ENCODE data around the gene TENM4.

Gene TENM4

DNA sequence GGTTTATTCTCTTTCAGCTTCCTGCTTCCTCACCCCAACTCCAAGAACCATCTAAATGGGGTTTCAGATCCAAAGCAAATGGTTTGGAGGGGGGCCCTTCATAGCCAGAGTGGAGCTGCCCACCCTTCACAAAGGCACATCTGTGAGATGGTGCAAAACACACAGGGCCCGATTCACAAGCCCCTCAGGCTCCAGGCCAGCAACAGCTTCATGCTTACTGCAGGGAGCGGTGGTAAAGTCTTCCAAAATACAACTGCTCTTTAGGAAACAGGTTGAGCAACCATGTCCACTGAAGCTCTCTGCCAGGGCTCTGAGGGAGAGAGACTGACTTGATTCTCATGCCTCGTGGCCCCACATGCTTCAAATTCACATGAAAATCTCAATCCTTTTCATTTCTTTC, 653.1 kb downstream of the TENM4 start:
- no peak for DNase-seq (ENCODE audit: low spot score)
- TF ChIP-seq, protein P1, sequence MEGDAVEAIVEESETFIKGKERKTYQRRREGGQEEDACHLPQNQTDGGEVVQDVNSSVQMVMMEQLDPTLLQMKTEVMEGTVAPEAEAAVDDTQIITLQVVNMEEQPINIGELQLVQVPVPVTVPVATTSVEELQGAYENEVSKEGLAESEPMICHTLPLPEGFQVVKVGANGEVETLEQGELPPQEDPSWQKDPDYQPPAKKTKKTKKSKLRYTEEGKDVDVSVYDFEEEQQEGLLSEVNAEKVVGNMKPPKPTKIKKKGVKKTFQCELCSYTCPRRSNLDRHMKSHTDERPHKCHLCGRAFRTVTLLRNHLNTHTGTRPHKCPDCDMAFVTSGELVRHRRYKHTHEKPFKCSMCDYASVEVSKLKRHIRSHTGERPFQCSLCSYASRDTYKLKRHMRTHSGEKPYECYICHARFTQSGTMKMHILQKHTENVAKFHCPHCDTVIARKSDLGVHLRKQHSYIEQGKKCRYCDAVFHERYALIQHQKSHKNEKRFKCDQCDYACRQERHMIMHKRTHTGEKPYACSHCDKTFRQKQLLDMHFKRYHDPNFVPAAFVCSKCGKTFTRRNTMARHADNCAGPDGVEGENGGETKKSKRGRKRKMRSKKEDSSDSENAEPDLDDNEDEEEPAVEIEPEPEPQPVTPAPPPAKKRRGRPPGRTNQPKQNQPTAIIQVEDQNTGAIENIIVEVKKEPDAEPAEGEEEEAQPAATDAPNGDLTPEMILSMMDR (IDR thresholded peaks at IDR 0.05; ENCODE audit: extremely low read depth, missing control alignments) = no peak

DNA sequence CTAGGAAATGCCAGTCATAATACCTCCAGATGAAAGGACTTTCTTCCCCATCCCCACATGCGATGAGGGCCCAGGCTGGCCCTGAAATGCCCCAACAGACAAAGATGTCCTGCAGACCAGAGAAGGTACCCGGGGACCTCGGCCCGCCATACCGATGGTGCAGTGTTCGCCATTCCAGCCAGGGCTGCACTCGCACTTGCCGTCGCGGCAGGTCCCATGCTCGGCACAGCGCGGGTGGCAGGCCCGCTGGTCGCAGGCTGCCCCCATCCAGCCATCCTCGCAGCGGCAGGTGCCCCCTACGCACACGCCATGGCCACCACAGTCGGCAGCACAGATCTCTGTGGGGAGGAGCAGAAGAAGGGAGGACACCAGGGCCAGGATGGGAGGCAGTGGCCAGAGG, 654.1 kb downstream of the TENM4 start:
- TF ChIP-seq, protein P1 (IDR thresholded peaks at IDR 0.05; ENCODE audit: extremely low read depth, missing control alignments) = no peak

DNA sequence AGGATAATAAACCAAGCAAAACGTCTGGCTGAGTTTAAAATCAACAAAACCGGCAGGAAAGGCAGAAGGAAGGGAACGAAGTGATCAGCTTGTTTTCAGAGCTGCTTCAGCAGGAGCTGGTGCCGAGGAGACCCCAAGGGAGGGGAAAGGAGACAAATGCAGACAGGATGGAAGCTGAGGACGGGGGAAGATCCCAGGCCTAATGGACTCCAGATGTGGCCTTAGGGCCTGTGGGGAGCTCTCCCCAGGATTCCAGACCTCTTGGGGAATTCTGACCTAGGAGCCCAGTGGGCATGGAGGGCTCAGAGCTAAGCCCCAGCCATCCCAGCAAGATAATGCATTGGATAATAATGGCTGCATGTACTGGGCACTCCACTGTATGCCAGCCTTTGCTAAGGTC, 654.7 kb downstream of the TENM4 start:
- TF ChIP-seq, protein P1 (IDR thresholded peaks at IDR 0.05; ENCODE audit: extremely low read depth, missing control alignments) = no peak
- DNase-seq (ENCODE audit: low spot score) = no peak

More for the DNA sequence above, 654.1 kb downstream of the TENM4 start:
- DNase-seq (ENCODE audit: low spot score) = no peak

DNA sequence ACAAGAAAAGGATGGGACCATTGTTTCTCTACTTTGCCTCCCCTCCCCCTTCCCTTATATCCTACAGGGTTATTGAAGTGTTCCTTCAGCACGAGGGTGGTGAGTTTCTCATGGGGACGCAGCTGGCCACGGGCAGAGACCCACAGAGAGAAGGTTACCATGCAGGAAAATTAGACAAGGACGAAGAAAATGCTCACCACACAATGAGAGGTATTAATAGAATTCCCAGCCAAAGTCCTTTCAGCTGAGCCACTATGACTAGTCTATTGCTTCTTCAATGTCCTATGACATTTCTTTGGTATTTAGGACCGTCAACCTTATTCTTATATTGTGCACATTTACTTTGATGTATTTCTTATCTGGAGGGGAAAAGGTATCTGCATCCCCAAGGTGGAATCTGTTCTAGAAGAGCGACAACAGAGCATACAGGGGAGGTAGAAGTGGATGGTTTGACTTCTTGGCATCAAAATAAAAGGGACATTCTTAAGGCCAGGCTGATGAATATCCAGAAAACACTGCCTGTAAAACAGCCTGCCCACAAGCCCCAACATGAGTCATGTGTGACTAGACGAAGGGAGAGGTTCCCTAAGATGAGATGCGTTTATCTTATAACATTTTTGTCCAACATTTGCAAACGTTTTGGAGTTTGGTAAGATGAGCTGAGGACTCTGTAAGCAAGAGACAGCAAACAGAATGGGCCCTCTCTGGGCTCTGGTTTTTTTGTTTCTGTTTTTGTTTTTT, 656.3 kb downstream of the TENM4 start:
- DNase-seq (ENCODE audit: low spot score) = no peak
- TF ChIP-seq, protein P1 (IDR thresholded peaks at IDR 0.05; ENCODE audit: extremely low read depth, missing control alignments) = no peak

DNA sequence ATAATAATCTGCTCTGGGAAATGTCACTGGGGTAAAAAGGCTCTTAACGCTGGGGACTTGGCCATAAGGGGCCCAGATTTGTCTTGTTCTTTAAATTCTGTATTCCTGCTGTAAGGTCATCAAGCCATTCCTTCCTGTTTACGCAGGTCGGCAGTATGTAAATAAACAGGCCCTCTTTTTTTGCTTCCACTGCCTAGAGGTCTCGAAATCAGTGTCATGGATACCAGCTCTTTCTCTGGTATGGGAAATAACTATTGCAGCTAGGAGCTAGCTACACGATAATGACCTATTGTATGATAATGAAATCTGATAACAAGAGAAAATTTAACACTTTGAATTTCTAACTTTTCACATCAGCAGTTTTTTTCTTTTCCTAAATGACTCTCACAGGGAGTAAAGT, 657.0 kb downstream of the TENM4 start:
- DNase-seq (ENCODE audit: low spot score) = no peak
- TF ChIP-seq, protein P1 (IDR thresholded peaks at IDR 0.05; ENCODE audit: extremely low read depth, missing control alignments) = no peak

DNA sequence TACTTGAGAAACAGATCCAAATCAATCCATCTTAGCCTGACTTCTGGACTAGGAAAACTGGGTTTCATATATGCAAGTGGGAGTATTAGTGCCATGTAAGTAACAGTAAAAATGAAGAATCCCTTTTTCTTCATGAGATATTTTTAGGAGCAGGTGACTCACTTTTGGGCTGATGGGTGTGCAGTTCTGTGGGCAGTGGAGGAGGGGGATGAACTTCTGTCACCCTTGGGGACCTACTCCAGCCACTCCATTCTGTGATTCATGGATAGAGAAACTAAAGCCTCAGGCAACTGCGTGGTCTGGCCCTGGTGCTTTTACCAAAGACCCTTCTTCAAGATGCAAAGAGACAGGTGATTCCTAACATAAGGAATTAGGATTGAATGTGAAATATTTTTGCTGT, 657.5 kb downstream of the TENM4 start:
- TF ChIP-seq, protein P1 (IDR thresholded peaks at IDR 0.05; ENCODE audit: extremely low read depth, missing control alignments) = no peak
- DNase-seq (ENCODE audit: low spot score) = no peak

DNA sequence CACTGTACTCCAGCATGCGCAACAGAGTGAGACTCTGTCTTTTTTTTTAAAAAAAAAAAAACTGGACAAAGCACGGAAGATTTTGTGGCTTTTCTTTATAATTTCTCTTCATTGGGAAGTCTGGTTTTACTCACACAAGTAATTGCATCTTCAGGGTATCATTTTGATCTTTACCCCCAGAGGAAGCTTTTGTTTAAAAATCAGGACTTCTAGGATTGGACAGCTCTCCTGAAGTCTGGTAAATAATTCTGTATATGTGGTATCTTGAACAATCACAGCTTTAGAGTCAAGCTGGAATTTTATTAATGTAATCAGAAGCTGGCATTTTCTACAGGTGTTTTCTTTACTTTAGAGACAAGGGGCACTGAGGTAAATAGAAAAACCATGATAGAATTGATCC, 658.1 kb downstream of the TENM4 start:
- TF ChIP-seq, protein P1 (IDR thresholded peaks at IDR 0.05; ENCODE audit: extremely low read depth, missing control alignments) = no peak
- no peak for DNase-seq (ENCODE audit: low spot score)

Measured in GM20000 (cell line).